Right lobe of liver (tissue), 6 donors: ENCODE results near the gene ATP8B3. TPM values are rescaled to one million over a fixed set of nuclear protein-coding genes. Genes with fewer than 3 reads are reported as not detected.

Source experiments
- ATAC-seq, 4 donors: fragments of 200-7000 bp; cut with Tn5 transposase; one replicate each; pipeline ENCODE4 v1.9.1; 2020; ENCODE audit warnings: mild to moderate bottlenecking in 4 of 4, moderate library complexity in 4 of 4
- DNase-seq, 3 donors: peaks; one replicate each; pipeline ENCODE4 v3.0.0-alpha.2; 2020
- H3K27ac ChIP-seq, 3 donors: fragments of 200-600 bp; one replicate each; pipeline ENCODE4 v1.8.0; 2022
- H3K27me3 ChIP-seq, 2 donors: fragments of 200-600 bp; one replicate each; pipeline ENCODE4 v1.8.0; 2022
- H3K36me3 ChIP-seq, 4 donors: fragments of 200-600 bp; sonication (generic) in 1 of 4; one replicate each; pipeline versions ENCODE4 v1.5.1 to v1.8.0; 2017 to 2022; ENCODE audit warnings: control low read depth in 1 of 4
- H3K4me1 ChIP-seq, 4 donors: fragments of 200-600 bp; sonication (generic) in 1 of 4; one replicate each; pipeline versions ENCODE4 v1.5.1 to v1.8.0; 2017 to 2022; ENCODE audit warnings: control low read depth in 1 of 4
- H3K4me3 ChIP-seq, 3 donors: fragments of 200-600 bp; one replicate each; pipeline ENCODE4 v1.8.0; 2022
- H3K9me3 ChIP-seq, 4 donors: fragments of 200-600 bp; sonication (generic) in 1 of 4; one replicate each; pipeline versions ENCODE4 v1.5.1 to v1.8.0; 2017 to 2022; ENCODE audit warnings: control low read depth in 1 of 4
- CTCF ChIP-seq, 4 donors: fragments of 200-600 bp in 3 of 4; fragments of 450-650 bp in 1 of 4; IDR thresholded peaks; one replicate each; pipeline versions ENCODE4 v1.5.1 to v1.8.0; 2016 to 2022; ENCODE audit warnings: antibody characterized with exemption in 4 of 4, mild to moderate bottlenecking in 2 of 4
- POLR2A ChIP-seq: fragments of 450-650 bp; IDR thresholded peaks from one replicate; pipeline ENCODE4 v1.6.1; 2017; ENCODE audit warnings: antibody characterized with exemption, mild to moderate bottlenecking
- WGBS: methylation state at CpG from one replicate; pipeline ENCODE4 v1.1.6; 2018; ENCODE audit warnings: low coverage, low lambda C conversion rate; ENCODE audit not compliant: insufficient coverage; ENCODE audit errors: missing lambda C conversion rate; 5-methylcytosine and 5-hydroxymethylcytosine counted together
- intact Hi-C, 2 donors: fragments of 100-400 bp; cut with DNase I; formaldehyde crosslinking; loops; one replicate each; pipeline versions ENCODE4 v1.11.2 to v1.14.1; 2022
- total RNA-seq, 6 experiments: library from RNA; depleted of rRNA in 2 of 6; stranded (reverse); fragments of >200 nt in 2 of 6; fragmentation: NEBNext Ultra II Directional in 3 of 6; extraction: Animal tissue kit (Norgen Biotek cat#: 25700) in 3 of 6; gene quantifications; one replicate each; pipeline versions ENCODE4 v1.1.0 to v1.2.4, GENCODE V29; 2016 to 2023
- donor health status: DM: no; HTN: yes; CAD: no.
- donor health status: DM: no; HTN: no; CAD: no.
- donor health status: DM: no; HTN: no; CAD: no.
- donor health status: DM: no; HTN: yes; CAD: no.
- donor health status: DM: no; HTN: yes; CAD: no.

ATP8B3 gene
- total RNA-seq, 6 experiments from 2014 or later, result 0.86 to 5.7 (median 3.1) TPM

- peak overlapping the region in 2 of 3 donors; percentile 21 to 26 for H3K4me3 ChIP-seq
- 22% methylated on average over 6 of the region's 32 CpGs for WGBS
- DNase-seq (peak; percentile 80 to 91 (median 86)), ATAC-seq (peak in 3 of 4 donors; percentile 1 to 37 (median 1))
- peak overlapping the region in 1 of 3 donors; percentile 31 for H3K27ac ChIP-seq
- H3K9me3 ChIP-seq, result no peaks in the 10 kb centered on the region
- intact Hi-C loops, result no loop called here
- TF ChIP-seq POLR2A, result peak; percentile 24
- TF ChIP-seq CTCF (IDR thresholded peaks at IDR 0.05), result no peak
- no peaks in the 10 kb centered on the region for H3K27me3 ChIP-seq
- H3K4me1 ChIP-seq, result peaks cover 0 to 52% (median 21%) of the 10 kb centered on the region in 4 donors
- no peaks in the 10 kb centered on the region for H3K36me3 ChIP-seq
Observed at GRCh38 chr19:1860042-1860775, 48.1 kb upstream of the ATP8B3 start.

- intact Hi-C loops, result no loop called here
- Histone ChIP-seq H3K9me3 (no peaks in the 10 kb centered on the region), H3K4me1 (peaks cover 0 to 47% (median 19%) of the 10 kb centered on the region in 4 donors), H3K4me3 (no peak overlapping the region), H3K27ac (no peak overlapping the region), H3K36me3 (no peaks in the 10 kb centered on the region), H3K27me3 (no peaks in the 10 kb centered on the region)
- ATAC-seq (no peak), DNase-seq (peak in 1 of 3 donors; percentile 55)
- 53% methylated on average over 14 of the region's 18 CpGs for WGBS
- TF ChIP-seq CTCF (IDR thresholded peaks at IDR 0.05) (no peak), POLR2A (no peak)
Observed at GRCh38 chr19:1859331-1859781, 47.3 kb upstream of the ATP8B3 start.

- ATAC-seq (no peak), DNase-seq (peak in 2 of 3 donors; percentile 23 to 56)
- Histone ChIP-seq H3K4me1 (peaks cover 0 to 53% (median 19%) of the 10 kb centered on the region in 4 donors), H3K4me3 (no peak overlapping the region), H3K27ac (no peak overlapping the region), H3K36me3 (no peaks in the 10 kb centered on the region), H3K27me3 (no peaks in the 10 kb centered on the region), H3K9me3 (no peaks in the 10 kb centered on the region)
- intact Hi-C loops, result no loop called here
- TF ChIP-seq CTCF (IDR thresholded peaks at IDR 0.05) (no peak), POLR2A (no peak)
- WGBS, result 64% methylated on average over 5 of the region's 10 CpGs
Observed at GRCh38 chr19:1858412-1859081, 46.5 kb upstream of the ATP8B3 start.

GRCh38 chr19:1857648-1858326, 45.7 kb upstream of the ATP8B3 start:
- 30% methylated on average over 10 of the region's 16 CpGs for WGBS
- intact Hi-C loops, result no loop called here

More at GRCh38 chr19:1857648-1858326, 45.7 kb upstream of the ATP8B3 start:
- TF ChIP-seq POLR2A (no peak), CTCF (IDR thresholded peaks at IDR 0.05) (no peak)
- Histone ChIP-seq H3K9me3 (no peaks in the 10 kb centered on the region), H3K36me3 (no peaks in the 10 kb centered on the region), H3K4me3 (peak overlapping the region; percentile 34 to 45 (median 36)), H3K27me3 (no peaks in the 10 kb centered on the region), H3K27ac (peak overlapping the region; percentile 69 to 89 (median 77)), H3K4me1 (peaks cover 0 to 61% (median 23%) of the 10 kb centered on the region in 4 donors)
- no peak for ATAC-seq
- peak in 2 of 3 donors; percentile 41 to 63 for DNase-seq
